Subcutaneous adipose tissue (tissue), 4 donors: Measurements from ENCODE around the gene SURF2. TPM values are rescaled to one million over a fixed set of nuclear protein-coding genes. Genes with fewer than 3 reads are reported as not detected.

Experiments used
- total RNA-seq, 4 donors: library from RNA; depleted of rRNA; stranded (reverse); fragments of >200 nt; gene quantifications; one replicate each; pipeline ENCODE4 v1.1.0, GENCODE V29; 2016
- TF ChIP-seq, protein P1 (sequence below): fragments of 450-650 bp; IDR thresholded peaks from one replicate; pipeline ENCODE4 v1.5.1; 2016; ENCODE audit warnings: low read depth, mild to moderate bottlenecking, control low read depth, antibody characterized with exemption, moderate library complexity

SURF2 gene
- total RNA-seq, 4 donors from 2014 or later, result 6.6 to 20.1 (median 11.3) TPM

- TF ChIP-seq, protein P1, sequence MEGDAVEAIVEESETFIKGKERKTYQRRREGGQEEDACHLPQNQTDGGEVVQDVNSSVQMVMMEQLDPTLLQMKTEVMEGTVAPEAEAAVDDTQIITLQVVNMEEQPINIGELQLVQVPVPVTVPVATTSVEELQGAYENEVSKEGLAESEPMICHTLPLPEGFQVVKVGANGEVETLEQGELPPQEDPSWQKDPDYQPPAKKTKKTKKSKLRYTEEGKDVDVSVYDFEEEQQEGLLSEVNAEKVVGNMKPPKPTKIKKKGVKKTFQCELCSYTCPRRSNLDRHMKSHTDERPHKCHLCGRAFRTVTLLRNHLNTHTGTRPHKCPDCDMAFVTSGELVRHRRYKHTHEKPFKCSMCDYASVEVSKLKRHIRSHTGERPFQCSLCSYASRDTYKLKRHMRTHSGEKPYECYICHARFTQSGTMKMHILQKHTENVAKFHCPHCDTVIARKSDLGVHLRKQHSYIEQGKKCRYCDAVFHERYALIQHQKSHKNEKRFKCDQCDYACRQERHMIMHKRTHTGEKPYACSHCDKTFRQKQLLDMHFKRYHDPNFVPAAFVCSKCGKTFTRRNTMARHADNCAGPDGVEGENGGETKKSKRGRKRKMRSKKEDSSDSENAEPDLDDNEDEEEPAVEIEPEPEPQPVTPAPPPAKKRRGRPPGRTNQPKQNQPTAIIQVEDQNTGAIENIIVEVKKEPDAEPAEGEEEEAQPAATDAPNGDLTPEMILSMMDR, result no peak
Observed at GRCh38 chr9:133353548-133353947, 2.8 kb upstream of the SURF2 start.

- TF ChIP-seq, protein P1, result no peak
Observed at GRCh38 chr9:133354766-133355165, 1.6 kb upstream of the SURF2 start.

- TF ChIP-seq, protein P1, result no peak
Observed at GRCh38 chr9:133355881-133356357, 431 bp upstream of the SURF2 start.

- TF ChIP-seq, protein P1, result no peak
Observed at GRCh38 chr9:133357656-133358055, 1.3 kb downstream of the SURF2 start.

GRCh38 chr9:133359399-133360175, 3.2 kb downstream of the SURF2 start:
- TF ChIP-seq, protein P1, result no peak

- TF ChIP-seq, protein P1, result no peak
Observed at GRCh38 chr9:133360400-133361393, 4.3 kb downstream of the SURF2 start.
